Measurements from ENCODE around the gene SRPK1.
"Not testable (repeated sequence)": the region's sequence is repeated elsewhere in the genome, so short reads cannot be mapped to it uniquely, and the experiment has no call there.

Gene SRPK1

DNA sequence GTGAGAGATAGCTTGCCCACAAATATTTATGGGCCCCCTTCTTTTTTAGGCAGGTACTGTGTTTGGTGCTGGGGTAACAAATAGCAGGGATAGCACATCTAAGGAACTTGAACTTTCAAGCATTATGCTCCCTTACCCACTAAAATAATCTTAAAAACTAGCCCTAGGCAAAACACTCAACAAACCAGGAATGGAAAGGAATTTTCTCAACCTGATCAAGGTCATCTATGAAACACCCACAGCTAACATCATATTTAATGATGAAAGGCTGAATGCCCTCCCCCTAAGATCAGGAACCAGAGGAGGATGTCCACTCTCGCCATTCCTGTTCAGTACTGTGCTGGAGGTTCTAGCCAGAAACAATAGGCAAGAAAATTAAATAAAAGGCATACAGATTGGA lies 8.7 kb upstream of the SRPK1 start:
- DNase-seq: no peak

DNA sequence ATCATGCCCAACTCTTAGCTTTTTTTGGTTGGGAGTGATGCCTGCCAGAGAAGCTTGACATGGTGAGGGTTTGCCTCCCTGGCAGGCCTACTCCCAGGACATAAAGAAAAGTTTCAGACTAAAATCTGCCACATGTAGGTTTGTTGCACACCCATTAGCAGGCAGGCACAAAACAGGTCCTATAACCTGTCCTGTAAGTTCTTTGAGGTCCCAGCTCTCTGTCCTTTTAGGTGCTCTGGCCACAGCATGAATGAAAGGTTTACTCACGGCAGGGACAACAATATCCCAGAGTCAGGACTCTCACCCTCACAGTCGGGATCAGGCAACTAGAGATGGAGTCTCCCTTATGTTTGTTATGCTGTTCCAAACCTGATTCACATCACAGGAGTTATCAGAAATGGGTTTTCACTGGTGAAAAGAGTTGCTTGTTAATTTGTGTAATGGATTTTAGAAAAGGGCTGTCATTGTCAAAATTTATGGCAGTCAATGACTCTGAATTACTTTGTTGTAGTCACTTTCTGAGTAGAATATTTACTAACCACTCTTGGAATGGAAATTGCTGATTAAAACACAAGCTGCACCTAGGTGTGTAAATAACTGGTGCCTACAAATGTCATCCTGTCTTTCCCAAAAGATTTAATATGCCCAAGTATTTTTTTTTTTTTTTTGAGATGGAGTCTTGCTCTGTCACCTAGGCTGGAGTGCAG lies 5.8 kb upstream of the SRPK1 start:
- DNase-seq: no peak

DNA sequence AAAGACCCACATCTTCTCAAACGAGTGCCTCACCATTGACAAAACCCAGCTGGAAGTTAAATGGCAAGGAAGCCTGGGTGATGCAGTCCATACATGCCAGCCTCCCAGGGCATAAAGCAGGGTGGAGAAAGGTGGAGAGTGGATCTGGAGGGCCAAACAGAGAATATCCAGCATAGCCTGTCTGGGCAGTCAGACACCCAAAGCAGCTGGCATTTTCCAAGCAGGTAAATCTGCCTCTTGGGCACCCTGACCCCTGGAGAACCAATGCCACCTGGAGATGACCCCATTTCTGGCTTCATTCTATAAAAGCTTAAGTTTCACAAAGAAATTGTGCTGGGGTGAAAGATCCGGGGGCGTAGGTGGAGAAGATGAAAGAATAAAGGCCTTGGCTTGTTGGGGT lies 5.1 kb upstream of the SRPK1 start:
- DNase-seq: no peak

DNA sequence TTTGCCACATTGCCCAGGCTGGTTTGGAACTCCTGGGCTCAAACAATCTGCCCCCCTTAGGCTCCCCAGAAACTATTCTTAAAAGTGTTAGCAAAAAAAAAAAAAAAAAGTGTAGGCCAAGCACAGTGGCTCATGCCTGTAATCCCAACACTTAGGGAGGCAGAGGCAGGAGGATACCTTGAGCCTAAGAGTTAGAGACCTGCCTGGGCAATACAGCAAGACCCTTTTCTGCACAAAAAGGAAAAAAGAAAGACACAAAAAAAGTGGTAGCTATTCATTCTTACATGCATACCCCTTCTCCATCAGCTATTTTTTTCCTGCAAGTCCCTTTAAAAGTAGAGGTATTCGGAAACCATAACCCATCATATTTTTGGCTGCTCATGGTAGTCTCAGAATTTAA lies 3.2 kb upstream of the SRPK1 start:
- no peak for DNase-seq

DNA sequence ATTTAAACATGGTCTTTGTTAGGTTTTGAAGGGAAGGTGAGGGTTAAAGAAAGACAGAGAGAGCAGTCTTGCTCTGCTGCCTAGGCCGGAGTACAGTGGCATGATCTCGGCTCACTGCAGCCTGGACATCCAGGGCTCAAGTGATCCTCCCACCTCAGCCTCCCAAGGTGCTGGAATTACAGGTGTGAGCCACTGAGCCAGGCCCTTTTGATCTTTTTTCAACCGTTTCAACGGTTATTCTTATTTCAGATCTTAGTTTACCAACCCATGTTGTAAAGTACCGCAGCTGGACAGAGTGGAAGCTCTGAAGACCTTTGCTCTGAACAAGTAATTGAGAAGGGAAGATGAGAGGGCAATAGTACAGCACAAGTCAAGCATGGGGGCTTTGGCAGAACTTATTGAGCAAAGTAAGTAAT lies 1.2 kb upstream of the SRPK1 start:
- DNase-seq: no peak

DNA sequence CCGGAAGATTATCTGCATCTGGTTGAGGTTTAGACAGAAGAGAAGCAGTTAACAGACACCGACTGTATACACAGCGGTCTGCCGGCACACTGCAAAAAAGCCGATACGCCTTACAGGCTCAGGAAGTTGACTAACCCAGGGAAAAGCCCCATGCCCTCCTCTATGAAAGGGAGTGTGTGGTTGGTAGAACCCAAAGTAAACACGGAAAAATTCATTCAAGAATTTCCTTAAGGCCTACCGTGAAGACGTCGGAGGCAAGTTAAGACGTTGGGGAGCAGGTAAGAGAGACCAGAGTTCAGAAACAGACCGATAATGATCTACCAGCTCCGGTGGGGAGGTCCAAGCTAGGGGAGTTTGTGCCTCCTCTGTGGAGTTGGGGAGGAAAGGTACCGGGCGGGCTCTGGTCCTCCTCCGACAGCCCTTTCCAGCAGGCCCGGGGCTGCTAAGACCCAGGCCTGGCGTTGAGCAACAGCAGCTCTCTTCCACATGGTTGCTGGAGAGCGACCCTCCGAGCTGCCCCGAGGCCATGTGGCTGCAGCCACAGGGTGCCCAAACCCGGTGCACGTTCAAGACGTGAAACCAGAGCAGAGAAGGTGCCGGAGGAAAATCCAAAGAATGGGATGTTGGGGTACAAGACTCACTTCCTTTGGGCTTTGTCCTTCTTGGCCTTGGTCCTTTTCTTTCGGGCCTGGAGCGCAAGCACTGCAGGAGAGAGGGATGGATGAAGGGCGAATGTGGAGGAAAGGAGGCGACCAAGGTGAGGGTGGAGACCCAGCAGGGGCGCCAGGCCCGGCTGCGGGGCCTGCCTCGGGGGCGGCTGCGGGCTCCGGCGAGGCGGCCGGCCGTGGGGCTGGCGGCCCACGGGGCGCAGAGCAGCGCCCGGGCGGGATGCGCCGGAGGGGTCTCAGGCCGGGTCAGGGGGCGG lies 809 bp downstream of the SRPK1 start:
- DNase-seq: peak; percentile 64

DNA sequence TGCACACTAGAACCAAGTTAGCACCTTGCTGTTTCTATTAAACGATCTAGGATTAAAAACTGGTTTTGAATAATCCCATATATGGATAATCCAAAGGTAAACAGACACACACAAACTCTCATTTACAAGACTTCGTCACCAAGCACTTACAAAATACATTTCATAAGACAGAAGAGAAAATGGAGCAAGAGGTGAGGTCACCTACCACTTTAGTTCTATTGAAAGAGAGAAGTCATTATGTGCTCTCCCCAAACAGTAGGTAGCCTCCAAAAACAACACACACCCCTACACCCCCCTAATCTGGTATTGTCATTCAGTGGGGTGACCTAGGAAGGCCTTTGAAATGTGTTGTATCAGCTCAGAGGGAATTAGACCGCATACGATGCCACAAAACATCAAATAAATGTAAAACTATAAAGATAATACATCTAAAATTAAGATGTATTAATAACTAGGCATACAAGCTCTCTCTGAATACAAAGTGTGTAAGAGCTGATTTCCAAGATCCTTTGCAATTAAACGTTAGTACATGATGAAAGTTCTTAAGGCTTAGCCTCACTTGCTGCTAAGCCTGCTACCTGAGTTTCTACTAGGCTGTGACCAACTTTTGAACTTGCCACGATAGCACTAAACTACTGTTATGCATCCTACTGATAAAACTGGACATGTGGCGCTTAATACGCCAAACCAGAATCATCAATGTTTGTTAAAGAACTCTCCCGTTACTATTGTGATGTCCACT lies 1.6 kb downstream of the SRPK1 start:
- DNase-seq: peak; percentile 15

DNA sequence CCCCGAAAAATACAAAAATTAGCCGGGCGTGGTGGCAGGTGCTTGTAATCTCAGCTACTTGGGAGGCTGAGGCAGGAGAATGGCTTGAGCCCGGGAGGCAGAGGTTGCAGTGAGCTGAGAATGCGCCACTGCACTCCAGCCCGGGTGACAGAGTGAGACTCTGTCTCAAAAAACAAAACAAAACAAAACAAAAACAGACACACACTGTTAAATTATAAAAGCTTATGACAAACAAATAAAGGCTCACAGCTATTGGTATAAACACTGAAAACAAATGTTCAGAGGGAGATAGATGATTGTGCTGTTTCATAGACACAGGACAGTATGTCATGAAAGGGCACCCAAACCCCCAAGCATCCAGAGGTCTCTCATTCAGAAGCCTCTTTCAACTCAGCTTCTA lies 4.0 kb downstream of the SRPK1 start:
- DNase-seq: not testable (repeated sequence)

DNA sequence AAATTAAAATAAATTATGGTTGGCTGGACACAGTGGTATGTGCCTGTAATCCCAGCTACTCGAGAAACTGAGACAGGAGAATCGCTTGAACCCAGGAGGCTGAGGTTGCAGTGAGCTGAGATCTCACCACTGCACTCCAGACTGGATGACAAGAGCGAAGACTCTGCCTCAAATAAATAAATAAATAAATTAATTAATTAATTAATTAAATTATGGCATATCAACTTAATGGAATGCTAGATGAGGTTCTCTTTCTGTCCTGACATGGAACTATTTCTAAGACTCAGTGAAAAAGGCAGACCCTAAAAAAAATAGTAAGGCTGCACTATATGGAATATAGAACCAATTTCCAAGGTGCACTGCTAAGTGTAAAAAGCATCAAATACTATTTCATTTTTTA lies 4.8 kb downstream of the SRPK1 start:
- DNase-seq: no peak

DNA sequence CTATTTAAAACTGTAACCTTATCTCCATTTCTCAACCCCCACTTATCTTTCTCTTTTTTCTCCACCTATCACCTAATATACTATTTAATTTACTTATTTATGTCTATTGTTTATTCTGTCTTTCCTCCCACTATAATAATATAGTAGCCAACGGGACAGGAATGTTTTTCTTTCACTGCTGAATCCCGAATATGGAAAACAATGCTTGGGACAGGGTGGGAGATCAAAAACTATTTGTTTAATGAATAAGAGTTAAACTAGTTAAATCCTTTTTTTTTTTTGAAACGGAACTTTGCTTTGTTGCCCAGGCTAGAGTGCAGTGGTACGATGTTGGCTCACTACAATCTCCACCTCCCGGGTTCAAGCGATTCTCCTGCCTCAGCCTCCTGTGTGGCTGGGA lies 6.4 kb downstream of the SRPK1 start:
- DNase-seq: no peak

DNA sequence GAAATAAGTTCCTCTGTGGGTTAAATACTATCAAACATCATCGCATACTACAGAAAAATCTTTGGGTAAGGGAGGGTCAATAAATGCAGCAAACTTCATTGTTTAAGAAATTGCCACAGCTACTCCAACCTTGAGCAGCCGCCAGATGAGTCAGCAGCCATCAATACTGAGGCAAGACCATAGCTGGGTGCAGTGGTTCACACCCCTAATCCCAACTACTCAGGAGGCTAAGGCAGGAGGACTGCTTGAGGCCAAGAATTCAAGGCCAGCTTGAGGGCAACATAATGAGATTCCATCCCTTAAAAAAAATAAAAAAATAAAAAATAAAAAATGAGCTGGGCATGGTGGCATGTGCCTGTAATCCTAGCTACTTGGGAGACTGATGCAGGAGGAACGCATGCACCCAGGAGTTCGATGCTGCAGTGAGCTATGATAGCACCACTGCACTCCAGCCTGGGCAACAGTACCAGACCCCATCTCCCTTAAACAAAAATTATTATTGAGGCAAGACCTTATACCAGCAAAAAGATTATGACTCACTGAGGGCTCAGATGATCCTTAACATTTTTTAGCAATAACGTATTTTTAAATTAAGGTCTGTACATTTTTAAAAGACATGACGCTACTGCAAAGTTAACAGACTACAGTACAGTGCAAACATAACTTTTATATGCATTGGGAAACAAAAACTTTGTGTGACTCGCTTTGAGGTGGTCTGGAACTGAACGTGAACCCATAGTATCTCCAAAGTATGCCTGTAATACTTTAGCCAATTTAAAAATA lies 8.8 kb downstream of the SRPK1 start:
- peak; percentile 35 for DNase-seq

DNA sequence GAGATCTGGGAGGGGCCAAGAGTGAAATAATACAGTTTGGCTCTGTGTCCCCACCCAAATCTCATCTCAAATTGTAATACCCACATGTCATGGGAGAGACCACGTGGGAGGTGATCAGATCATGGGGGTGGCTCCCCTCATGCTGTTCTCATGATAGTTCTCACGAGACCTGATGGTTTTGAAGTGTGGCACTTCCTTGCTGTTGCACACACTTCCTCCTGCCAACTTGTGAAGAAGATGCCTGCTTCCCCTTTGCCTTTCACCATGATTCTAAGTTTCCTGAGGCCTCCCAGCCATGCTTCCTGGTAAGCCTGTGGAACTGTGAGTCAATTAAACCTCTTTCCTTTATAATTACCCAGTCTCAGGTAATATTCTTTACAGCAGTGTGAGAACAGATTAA lies 11.3 kb downstream of the SRPK1 start:
- not testable (repeated sequence) for DNase-seq

DNA sequence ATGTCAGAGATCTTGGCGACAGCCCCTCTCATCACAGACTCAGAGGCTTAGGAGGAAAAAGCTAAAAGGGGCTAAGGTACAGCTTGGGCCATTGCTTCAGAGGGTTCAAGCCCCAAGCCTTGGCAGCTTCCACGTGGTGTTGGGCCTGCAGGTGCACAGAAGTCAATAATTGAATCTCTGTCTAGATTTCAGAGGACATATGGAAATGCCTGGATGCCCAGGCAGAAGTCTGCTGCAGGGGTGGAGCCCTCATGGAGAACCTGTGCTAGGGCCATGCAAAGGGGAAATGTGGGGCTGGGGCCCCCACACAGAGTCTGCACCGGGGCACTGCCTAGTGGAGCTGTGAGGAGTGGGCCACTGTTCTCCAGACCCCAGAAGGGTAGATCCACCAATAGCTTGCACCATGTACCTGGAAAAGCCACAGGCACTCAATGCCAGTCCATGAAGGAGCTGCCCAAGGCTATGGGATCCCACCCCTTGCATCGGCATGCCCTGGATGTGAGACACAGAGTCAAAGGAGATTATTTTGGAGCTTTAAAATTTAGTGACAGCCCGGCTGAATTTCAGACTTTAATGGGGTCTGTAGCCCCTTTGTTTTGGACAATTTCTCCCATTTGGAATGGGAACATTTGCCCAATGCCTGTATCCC lies 12.0 kb downstream of the SRPK1 start:
- not testable (repeated sequence) for DNase-seq

DNA sequence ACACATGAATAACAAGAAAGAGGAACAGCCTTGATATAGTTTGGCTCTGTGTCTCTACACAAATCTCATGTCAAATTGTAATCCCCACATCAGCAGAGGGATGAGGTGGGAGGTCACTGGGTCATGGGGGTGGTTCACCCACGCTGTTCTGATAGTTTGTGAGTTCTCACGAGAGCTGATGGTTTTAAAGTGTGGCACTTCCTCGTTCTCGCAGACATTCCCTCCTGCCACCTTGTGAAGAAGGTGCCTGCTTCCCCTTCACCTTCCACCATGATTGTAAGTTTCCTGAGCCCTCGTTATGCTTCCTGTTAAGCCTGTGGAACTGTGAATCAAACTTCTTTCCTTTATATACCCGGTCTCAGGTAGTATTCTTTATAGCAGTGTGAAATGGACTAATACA lies 13.1 kb downstream of the SRPK1 start:
- no peak for DNase-seq

DNA sequence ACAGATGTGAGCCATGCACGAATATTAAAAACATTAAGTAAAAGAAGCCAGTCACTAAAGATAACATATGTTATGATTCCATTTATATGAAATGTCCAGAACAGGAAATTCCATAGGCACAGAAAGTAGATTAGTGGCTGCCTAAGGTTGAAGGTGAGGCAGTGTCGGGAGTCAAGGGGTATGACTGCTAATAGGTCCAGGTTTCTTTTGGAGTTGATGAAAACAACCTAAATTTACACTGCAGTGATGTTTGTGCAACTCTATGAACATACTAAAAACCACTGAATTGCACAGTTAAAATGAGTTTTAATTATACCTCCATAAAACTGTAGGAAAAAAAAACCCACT lies 14.4 kb downstream of the SRPK1 start:
- DNase-seq: peak; percentile 26

DNA sequence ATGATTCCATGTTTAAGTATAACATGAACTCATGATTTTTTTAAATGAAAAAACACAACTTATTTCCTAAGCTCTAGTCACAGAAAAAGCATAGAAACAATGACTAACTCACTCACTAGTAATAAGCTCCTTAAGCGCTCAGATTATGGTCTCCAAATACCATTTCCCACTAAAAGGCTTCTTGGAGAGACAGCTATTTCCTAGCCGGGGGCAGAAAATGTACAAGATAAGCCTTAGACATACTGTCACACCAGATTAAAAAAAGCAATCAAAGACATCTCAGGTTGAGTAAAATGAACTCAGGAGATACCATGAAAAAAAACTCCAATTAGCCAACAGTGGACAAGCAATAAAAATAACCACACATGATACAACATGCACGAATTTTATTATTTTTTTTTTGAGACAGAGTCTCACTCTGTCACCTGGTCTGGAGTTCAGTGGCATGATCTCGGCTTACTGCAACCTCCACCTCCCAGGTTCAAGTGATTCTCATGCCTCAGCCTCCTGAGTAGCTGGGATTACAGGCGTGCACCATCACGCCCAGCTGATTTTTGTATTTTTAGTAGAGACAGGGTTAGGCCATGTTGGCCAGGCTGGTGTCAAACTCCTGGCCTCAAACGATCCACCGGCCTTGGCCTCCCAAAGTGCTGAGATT lies 14.9 kb downstream of the SRPK1 start:
- no peak for DNase-seq

DNA sequence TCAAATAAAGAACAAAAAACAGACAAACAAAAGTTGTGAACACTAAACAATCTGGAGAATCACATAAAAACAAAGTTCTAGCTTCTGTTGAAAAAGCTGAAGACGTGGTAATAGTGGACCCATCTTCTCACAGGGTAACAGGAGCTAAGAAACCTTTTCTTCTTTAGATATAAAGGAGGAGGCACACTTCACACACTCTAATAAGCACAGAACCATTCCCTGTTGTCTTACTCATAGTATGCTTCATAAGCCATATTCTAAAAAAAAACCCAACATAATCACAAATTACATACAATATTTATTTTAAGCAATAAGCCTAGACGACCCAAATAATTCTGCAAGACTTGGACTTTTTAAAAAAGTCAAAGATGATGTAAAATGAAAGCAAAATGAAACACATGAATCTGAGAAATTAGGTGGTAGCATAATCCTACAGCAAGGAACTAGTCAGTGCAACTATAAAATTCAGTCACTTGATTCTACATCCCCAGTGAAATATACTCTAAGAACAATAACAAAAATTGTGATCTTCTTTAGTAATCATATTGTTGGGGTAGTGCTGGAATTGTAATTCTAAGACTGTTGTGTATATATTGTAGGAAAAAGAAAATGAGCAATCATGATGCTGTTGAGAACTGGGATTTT lies 15.6 kb downstream of the SRPK1 start:
- DNase-seq: no peak

DNA sequence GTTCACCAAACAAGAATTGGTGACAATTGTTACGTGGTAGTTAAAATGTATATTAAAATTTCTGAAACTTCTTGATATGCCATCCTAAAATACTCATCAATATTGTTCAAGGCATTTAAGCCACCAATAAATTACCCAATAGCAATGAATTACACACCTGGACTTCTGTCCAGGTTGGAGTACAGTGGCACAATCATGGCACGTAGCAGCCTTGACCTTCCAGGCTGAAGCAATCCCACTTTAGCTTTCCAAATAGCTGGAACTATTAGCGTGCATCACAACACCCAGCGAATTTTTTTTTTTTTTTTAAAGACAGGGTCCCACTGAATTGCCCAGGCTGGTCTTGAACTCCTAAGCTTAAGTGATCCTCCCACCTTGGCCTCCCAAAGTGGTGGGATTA lies 17.2 kb downstream of the SRPK1 start:
- no peak for DNase-seq

DNA sequence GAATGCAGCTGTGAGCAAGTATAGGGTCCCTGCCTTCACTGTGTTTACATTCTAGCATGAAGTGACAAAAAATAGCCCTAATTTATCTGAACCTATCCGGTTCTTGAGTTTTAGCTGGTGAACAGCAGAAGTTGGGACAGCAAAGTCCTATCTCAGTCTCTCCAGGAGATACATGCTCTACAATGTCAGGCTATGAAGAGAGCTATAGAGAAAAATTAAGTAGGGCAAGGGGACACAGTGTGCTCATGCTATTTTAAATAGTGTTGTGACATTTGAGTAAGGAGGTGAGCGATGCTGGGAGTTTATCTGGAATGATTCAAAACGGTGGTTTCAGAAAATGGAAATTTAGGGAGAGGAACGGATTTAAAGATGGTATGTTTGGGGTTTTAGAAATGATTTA lies 20.4 kb downstream of the SRPK1 start:
- DNase-seq: no peak

DNA sequence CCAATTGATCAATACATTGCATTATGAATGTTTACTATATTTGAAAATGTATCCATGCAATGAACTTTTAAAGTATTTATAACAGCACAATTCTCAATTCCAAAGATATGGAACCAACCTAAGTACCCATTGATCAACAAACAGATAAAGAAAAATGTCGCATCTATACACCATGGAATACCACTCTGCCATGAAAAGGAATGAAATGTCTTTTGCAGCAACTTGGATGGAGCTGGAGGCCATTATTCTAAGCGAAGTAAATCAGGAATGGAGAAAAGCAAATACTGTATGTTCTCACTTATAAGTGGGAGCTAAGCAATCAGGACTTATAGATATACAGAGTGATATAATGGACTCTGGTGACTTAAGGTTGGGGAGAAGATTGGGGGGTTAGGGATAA lies 22.9 kb downstream of the SRPK1 start:
- DNase-seq: no peak

DNA sequence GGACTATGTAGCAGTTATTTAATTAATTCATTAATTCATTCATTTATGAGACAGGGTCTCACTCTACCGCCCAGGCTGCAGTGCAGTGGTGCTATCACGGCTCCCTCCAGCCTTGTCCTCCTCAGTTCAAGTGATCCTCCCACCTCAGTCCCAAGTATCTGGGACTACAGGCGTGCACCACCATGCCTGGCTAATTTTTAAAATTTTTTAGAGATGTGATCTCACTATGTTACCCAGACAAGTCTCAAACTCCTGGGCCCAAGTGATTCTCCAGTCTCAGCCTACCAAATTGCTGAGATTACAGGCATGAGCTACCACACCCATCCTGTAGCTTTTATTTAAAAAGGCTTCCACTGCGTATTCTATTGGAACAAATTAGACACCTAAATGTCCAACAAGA lies 23.4 kb downstream of the SRPK1 start:
- no peak for DNase-seq
